GM13977 (cell line): Measurements from ENCODE around the gene ZNF675.
"Not testable (repeated sequence)": the region's sequence is repeated elsewhere in the genome, so short reads cannot be mapped to it uniquely, and the experiment has no call there.

ENCODE experiments used
- DNase-seq: peaks from one replicate; pipeline ENCODE4 v3.0.0; 2012; ENCODE audit warnings: low spot score
- CTCF ChIP-seq: IDR thresholded peaks from 2 replicates; pipeline ENCODE4 v1.5.1; 2012; ENCODE audit warnings: mild to moderate bottlenecking, control low read depth; ENCODE audit not compliant: insufficient read depth; ENCODE audit errors: extremely low read depth, missing control alignments
- in situ Hi-C: fragments of 300-500 bp; cut with MboI; formaldehyde crosslinking; loops from one replicate; pipeline ENCODE4 v1.12.0; 2022; ENCODE audit warnings: low sequenced_read_pairs, low pct_unique_long_range_greater_than_20kb, mixed read lengths, inconsistent platforms; ENCODE audit not compliant: unreplicated experiment

ZNF675 gene

GRCh38 chr19:23699521-23699860, 12.5 kb upstream of the ZNF675 start:
- no peak for DNase-seq
- TF ChIP-seq CTCF: no peak
- in situ Hi-C loops: no loop called here

- in situ Hi-C loops: no loop called here
- TF ChIP-seq CTCF: no peak
- no peak for DNase-seq
These were observed 11.9 kb upstream of the ZNF675 start for GRCh38 chr19:23698711-23699520.

- in situ Hi-C loops, DNase-seq: not testable (repeated sequence)
These were observed 5.9 kb upstream of the ZNF675 start for GRCh38 chr19:23692937-23693336.

GRCh38 chr19:23673132-23673531, 13.9 kb downstream of the ZNF675 start:
- in situ Hi-C loops: no loop called here

GRCh38 chr19:23668606-23669005, 18.4 kb downstream of the ZNF675 start:
- DNase-seq: not testable (repeated sequence)

More at GRCh38 chr19:23673132-23673531, 13.9 kb downstream of the ZNF675 start:
- TF ChIP-seq CTCF: no peak
- DNase-seq: no peak

GRCh38 chr19:23665651-23666410, 21.2 kb downstream of the ZNF675 start:
- no peak for DNase-seq
- TF ChIP-seq CTCF: no peak
- in situ Hi-C loops: no loop called here

More at GRCh38 chr19:23668606-23669005, 18.4 kb downstream of the ZNF675 start:
- in situ Hi-C loops: not testable (repeated sequence)

- DNase-seq, in situ Hi-C loops: not testable (repeated sequence)
These were observed 37.2 kb downstream of the ZNF675 start for GRCh38 chr19:23649817-23650216.
